Endothelial cell of umbilical vein (primary cell): ENCODE results near the gene SH3BP4. TPM values are rescaled to one million over a fixed set of nuclear protein-coding genes. Genes with fewer than 3 reads are reported as not detected.

ENCODE experiments used
- BruUV-seq: library from RNA; stranded (reverse); fragments of 400-500 nt; replicated peaks from 2 replicates; lab custom pipeline; 2021; lab: Mats Ljungman, UMichigan
- CTCF ChIA-PET: fragments of 300-600, 350-600 bp; sonication (Branson Sonifier 250); formaldehyde crosslinking; loops from one replicate; lab custom pipeline; 2021; ENCODE audit warnings: antibody characterized with exemption, inconsistent platforms; lab: Charles Lee
- POLR2A ChIA-PET: fragments of 300-600, 350-600 bp; sonication (Branson Sonifier 250); formaldehyde crosslinking; loops from one replicate; lab custom pipeline; 2021; ENCODE audit warnings: antibody characterized with exemption, inconsistent platforms; lab: Charles Lee
- DNase-seq: peaks from one replicate; pipeline ENCODE4 v3.0.0-alpha.2; 2011; ENCODE audit warnings: low read depth, low spot score
- FAIRE-seq: peaks from 2 replicates; lab custom pipeline; 2011; peaks lifted over from hg19 to GRCh38; lab: Jason Lieb, UNC
- H2AFZ ChIP-seq: 2 replicates; pipeline ENCODE4 v1.6.0; 2012; ENCODE audit warnings: low read depth, low read length, control low read depth, inconsistent platforms
- H3K27ac ChIP-seq: 2 replicates; pipeline ENCODE4 v1.5.1; 2011; ENCODE audit warnings: low read depth, mild to moderate bottlenecking, control low read depth, low read length, moderate library complexity; ENCODE audit not compliant: insufficient read depth
- H3K27me3 ChIP-seq, 2 experiments: 2 replicates each; pipeline versions ENCODE4 v1.6.0 to v1.6.1; 2011; ENCODE audit warnings: low read length in 2 of 2, mixed read lengths in 1 of 2; ENCODE audit not compliant: control insufficient read depth in 2 of 2, insufficient read depth in 2 of 2
- H3K36me3 ChIP-seq, 2 experiments: 2 replicates in 1 of 2; 3 replicates in 1 of 2; pipeline ENCODE4 v1.5.1; 2011; ENCODE audit warnings: low read length in 2 of 2, mild to moderate bottlenecking in 1 of 2, moderate library complexity in 1 of 2; ENCODE audit not compliant: control insufficient read depth in 2 of 2, insufficient read depth in 2 of 2; ENCODE audit errors: extremely low read depth in 1 of 2
- H3K4me1 ChIP-seq: 3 replicates; pipeline ENCODE4 v1.5.1; 2011; ENCODE audit warnings: mild to moderate bottlenecking, low read length; ENCODE audit not compliant: control insufficient read depth, insufficient read depth; ENCODE audit errors: extremely low read depth
- H3K4me2 ChIP-seq: 2 replicates; pipeline ENCODE4 v1.6.1; 2011; ENCODE audit warnings: low read length, control low read depth, mixed read lengths; ENCODE audit not compliant: insufficient read depth
- H3K4me3 ChIP-seq, 3 experiments: fragments of 200-600 bp in 1 of 3; sonication (generic), shearing (Covaris generic) in 1 of 3; replicated peaks in 1 of 3; 2 replicates each; pipeline ENCODE4 v1.5.1; 2011 to 2016; ENCODE audit warnings: control low read depth in 3 of 3, low read length in 3 of 3, mild to moderate bottlenecking in 2 of 3, inconsistent platforms in 1 of 3, low read depth in 1 of 3, moderate library complexity in 1 of 3; ENCODE audit not compliant: insufficient read depth in 1 of 3
- H3K79me2 ChIP-seq: 2 replicates; pipeline ENCODE4 v1.6.0; 2012; ENCODE audit warnings: low read length, inconsistent platforms; ENCODE audit not compliant: control insufficient read depth, insufficient read depth
- H3K9ac ChIP-seq: replicated peaks from 2 replicates; pipeline ENCODE3; 2011; ENCODE audit warnings: low read length, control low read depth; ENCODE audit not compliant: insufficient read depth; ENCODE audit errors: extremely low read depth
- H3K9me1 ChIP-seq: replicated peaks from 3 replicates; pipeline ENCODE4 v1.6.0; 2011; ENCODE audit warnings: mild to moderate bottlenecking, low read length; ENCODE audit not compliant: control insufficient read depth, insufficient read depth; ENCODE audit errors: extremely low read depth
- H3K9me3 ChIP-seq: replicated peaks from 2 replicates; pipeline ENCODE4 v1.5.1; 2012; ENCODE audit warnings: low read length, inconsistent platforms; ENCODE audit not compliant: control insufficient read depth, insufficient read depth
- H4K20me1 ChIP-seq: replicated peaks from 2 replicates; pipeline ENCODE3; 2011; ENCODE audit warnings: mild to moderate bottlenecking, low read length; ENCODE audit not compliant: control insufficient read depth, insufficient read depth; ENCODE audit errors: extremely low read depth
- CTCF ChIP-seq, 2 donors: IDR thresholded peaks; 1 replicate in 1 of 2; 2 replicates in 1 of 2; pipeline ENCODE4 v1.5.1; 2011; ENCODE audit warnings: low read length in 2 of 2, mild to moderate bottlenecking in 2 of 2, moderate library complexity in 2 of 2, control low read depth in 1 of 2, inconsistent platforms in 1 of 2, low read depth in 1 of 2; ENCODE audit not compliant: insufficient read depth in 1 of 2; ENCODE audit errors: extremely low read depth in 1 of 2
- EZH2 ChIP-seq: IDR thresholded peaks from 2 replicates; pipeline ENCODE4 v1.6.1; 2012; ENCODE audit warnings: borderline replicate concordance, low read depth, mild to moderate bottlenecking, moderate library complexity, low read length, inconsistent platforms; ENCODE audit not compliant: severe bottlenecking
- FOS ChIP-seq: IDR thresholded peaks from 2 replicates; pipeline ENCODE4 v1.6.1; 2011; ENCODE audit warnings: mild to moderate bottlenecking, low read length, moderate library complexity, borderline replicate concordance; ENCODE audit not compliant: insufficient read depth
- GATA2 ChIP-seq: IDR thresholded peaks from 2 replicates; pipeline ENCODE4 v1.7.0; 2011; ENCODE audit warnings: low read depth, mild to moderate bottlenecking, moderate library complexity, mixed read lengths, low read length; ENCODE audit not compliant: insufficient read length, insufficient read depth
- JUN ChIP-seq: IDR thresholded peaks from 2 replicates; pipeline ENCODE4 v1.6.1; 2011; ENCODE audit warnings: borderline replicate concordance, low read depth; ENCODE audit not compliant: insufficient read length, insufficient read depth
- MAX ChIP-seq: IDR thresholded peaks from 2 replicates; pipeline ENCODE4 v1.6.1; 2011; ENCODE audit not compliant: insufficient read depth, insufficient read length
- MYC ChIP-seq: IDR thresholded peaks from one replicate; pipeline ENCODE4 v1.6.1; 2011; ENCODE audit warnings: mild to moderate bottlenecking, low read depth, low read length
- POLR2A ChIP-seq: IDR thresholded peaks from 2 replicates; pipeline ENCODE4 v1.6.1; 2012; ENCODE audit warnings: low read depth, mild to moderate bottlenecking, control low read depth, low read length
- POLR2AphosphoS5 ChIP-seq: IDR thresholded peaks from 2 replicates; pipeline ENCODE4 v1.6.1; 2012; ENCODE audit warnings: low read depth, mild to moderate bottlenecking, control low read depth, low read length, moderate library complexity; ENCODE audit not compliant: insufficient read depth
- dilution Hi-C: fragments of 300-500 bp; cut with MboI; formaldehyde crosslinking; loops from one replicate; pipeline ENCODE4 v1.15.0; 2019; ENCODE audit warnings: low sequenced_read_pairs; ENCODE audit not compliant: extremely low pct_ligation_motif_present
- intact Hi-C: fragments of 100-400 bp; cut with micrococcal nuclease; formaldehyde crosslinking; loops from one replicate; pipeline ENCODE4 v1.10.0; 2022
- polyA plus RNA-seq, 4 experiments: library from polyadenylated mRNA; depleted of rRNA in 3 of 4; stranded (reverse) in 3 of 4; unstranded in 1 of 4; fragments of >200 nt; gene quantifications; 2 replicates each; pipeline versions ENCODE4 v1.2.1 to v1.2.3, GENCODE V29; 2011 to 2012; ENCODE audit warnings: missing spikeins in 1 of 4
- total RNA-seq: library from RNA; stranded (reverse); gene quantifications from 2 replicates; pipeline ENCODE4 v1.2.3, GENCODE V29; 2021

SH3BP4 gene
- total and polyA plus RNA-seq, 2 donors (not counting 3 experiments of a cell fraction or from before 2014, with no cell fraction given), result 85.2 to 100.0 TPM

GRCh38 chr2:235066490-235066889 is 114.7 kb downstream of the SH3BP4 start:
- no peak for FAIRE-seq

More at GRCh38 chr2:235066490-235066889, 114.7 kb downstream of the SH3BP4 start:
- Histone ChIP-seq H2AFZ (no peak overlapping the region), H3K9ac (no peak overlapping the region), H3K27me3 (no peaks in the 10 kb centered on the region), H3K9me1 (no peaks in the 10 kb centered on the region), H3K9me3 (no peaks in the 10 kb centered on the region), H3K4me1 (peaks cover 3% of the 10 kb centered on the region), H3K27ac (no peak overlapping the region), H4K20me1 (no peaks in the 10 kb centered on the region), H3K4me2 (no peak overlapping the region), H3K36me3 (no peaks in the 10 kb centered on the region), H3K4me3 (no peak overlapping the region), H3K79me2 (no peaks in the 10 kb centered on the region)
- DNase-seq, result no peak
- CTCF ChIA-PET, result interaction anchor here (0.7 to 3.3 kb wide), 4 partner anchors 11 to 521 kb away, joined by 3 to 10 read pairs (median 6); no protein-coding TSS in a partner anchor
- TF ChIP-seq EZH2, result no peak
- no peak for TF ChIP-seq GATA2
- no peak for TF ChIP-seq POLR2A
- TF ChIP-seq CTCF (IDR thresholded peaks at IDR 0.05; ENCODE audit: extremely low read depth in 1 of 2, insufficient read depth in 1 of 2, low read depth in 1 of 2, low read length in 2 of 2), result no peak
- TF ChIP-seq MYC, result no peak
- no peak for TF ChIP-seq MAX
- no peak for TF ChIP-seq POLR2AphosphoS5
- TF ChIP-seq JUN, result no peak
- no peak for TF ChIP-seq FOS
- intact Hi-C loops, result no loop called here
- dilution Hi-C loops, result no loop called here
- BruUV-seq, result no TSS peak
- POLR2A ChIA-PET, result no interaction called here
